NCI-H2081 (cell line): ENCODE results near the gene VPS35.
"Not testable (repeated sequence)": the region's sequence is repeated elsewhere in the genome, so short reads cannot be mapped to it uniquely, and the experiment has no call there.

Experiments
- DNase-seq, 2 experiments: peaks; one replicate each; lab custom pipeline; 2025; lab: John Stamatoyannopoulos, UW

The VPS35 gene

GRCh38 chr16:46712911-46713310, 23.9 kb upstream of the VPS35 start:
- DNase-seq = no peak

GRCh38 chr16:46711106-46712058, 22.4 kb upstream of the VPS35 start:
- no peak for DNase-seq

DNA sequence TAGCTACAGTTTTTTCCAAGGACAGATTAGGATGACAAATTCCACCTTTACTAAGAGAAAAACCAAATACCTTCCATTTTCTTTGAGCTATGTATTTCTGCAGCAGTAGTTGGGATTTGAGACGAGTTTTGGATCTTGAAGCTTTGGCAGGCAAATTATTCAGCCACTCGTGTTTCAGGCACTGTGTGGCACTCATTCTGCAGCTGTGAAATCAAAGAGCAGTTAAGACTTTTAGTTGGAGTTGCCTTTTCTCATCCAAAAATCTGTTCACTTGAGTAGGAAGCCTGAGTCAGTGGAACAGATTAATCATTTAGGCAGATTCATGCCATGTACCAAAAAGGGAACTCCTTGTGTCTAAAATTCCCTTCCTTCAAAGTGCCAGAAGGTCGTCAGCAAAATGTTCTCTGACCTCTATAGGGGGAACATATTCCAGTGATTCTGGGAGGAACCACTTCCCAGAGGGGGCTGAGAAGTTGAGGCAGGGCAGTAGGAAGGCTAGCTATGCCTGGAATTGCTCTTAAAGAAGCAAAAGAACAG, 20.6 kb upstream of the VPS35 start:
- DNase-seq = no peak

- no peak for DNase-seq
These were observed 17.7 kb upstream of the VPS35 start for GRCh38 chr16:46706642-46707041.

GRCh38 chr16:46702030-46702429, 13.1 kb upstream of the VPS35 start:
- no peak for DNase-seq

DNA sequence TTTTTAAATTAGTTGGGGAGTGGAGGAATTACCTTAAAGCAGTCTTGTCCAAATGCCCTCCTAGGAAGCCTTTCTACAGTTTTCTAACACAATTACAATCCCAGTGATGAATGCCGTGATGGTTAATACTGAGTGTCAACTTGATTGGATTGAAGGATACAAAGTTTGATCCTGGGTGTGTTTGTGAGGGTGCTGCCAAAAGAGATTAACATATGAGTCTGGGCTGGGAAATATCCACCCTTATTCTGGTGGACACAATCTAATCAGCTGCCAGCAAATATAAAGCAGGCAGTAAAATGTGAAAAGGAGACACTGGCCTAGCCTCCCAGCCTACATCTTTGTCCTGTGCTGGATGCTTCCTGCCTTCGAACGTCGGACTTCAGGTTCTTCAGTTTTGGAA, 12.6 kb upstream of the VPS35 start:
- DNase-seq = no peak

GRCh38 chr16:46700048-46700447, 11.1 kb upstream of the VPS35 start:
- DNase-seq = no peak

DNA sequence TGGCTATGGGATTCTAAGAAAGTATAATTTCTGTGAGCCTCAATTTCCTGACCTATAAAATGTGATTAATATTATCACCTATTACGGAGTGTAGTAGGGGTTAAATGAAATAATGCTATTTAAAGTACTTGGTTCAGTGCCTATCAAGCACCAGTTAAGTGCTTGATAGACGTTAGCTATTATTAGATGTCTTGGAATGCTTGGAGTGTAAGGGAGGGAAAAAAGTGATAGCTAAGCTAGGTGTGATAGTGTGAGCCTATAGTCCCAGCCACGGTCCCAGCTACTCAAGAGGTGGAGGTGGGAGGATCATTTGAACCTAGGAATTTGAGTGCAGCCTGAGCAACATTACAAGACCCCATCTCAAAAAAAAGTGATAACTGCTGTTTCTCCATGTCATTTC, 8.0 kb upstream of the VPS35 start:
- DNase-seq = no peak

- no peak for DNase-seq
These were observed 7.0 kb upstream of the VPS35 start for GRCh38 chr16:46695937-46696336.

DNA sequence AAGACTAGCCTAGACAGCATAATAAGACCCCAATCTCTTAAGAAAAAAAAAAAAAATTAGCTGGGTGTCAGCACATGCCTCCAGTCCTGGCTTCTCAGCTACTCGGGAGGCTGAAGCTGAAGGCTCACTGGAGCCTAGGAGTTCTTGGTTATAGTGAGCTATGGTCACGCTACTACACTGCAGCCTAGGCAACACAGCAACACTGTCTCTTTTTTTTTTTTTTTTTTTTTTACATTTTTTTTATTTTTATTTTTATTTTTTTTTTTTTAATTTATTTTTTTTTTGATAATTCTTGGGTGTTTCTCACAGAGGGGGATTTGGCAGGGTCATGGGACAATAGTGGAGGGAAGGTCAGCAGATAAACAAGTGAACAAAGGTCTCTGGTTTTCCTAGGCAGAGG, 4.6 kb upstream of the VPS35 start:
- DNase-seq = no peak

- DNase-seq = no peak
These were observed 2.7 kb upstream of the VPS35 start for GRCh38 chr16:46691726-46692125.

- no peak for DNase-seq
These were observed 1.6 kb upstream of the VPS35 start for GRCh38 chr16:46690281-46691178.

DNA sequence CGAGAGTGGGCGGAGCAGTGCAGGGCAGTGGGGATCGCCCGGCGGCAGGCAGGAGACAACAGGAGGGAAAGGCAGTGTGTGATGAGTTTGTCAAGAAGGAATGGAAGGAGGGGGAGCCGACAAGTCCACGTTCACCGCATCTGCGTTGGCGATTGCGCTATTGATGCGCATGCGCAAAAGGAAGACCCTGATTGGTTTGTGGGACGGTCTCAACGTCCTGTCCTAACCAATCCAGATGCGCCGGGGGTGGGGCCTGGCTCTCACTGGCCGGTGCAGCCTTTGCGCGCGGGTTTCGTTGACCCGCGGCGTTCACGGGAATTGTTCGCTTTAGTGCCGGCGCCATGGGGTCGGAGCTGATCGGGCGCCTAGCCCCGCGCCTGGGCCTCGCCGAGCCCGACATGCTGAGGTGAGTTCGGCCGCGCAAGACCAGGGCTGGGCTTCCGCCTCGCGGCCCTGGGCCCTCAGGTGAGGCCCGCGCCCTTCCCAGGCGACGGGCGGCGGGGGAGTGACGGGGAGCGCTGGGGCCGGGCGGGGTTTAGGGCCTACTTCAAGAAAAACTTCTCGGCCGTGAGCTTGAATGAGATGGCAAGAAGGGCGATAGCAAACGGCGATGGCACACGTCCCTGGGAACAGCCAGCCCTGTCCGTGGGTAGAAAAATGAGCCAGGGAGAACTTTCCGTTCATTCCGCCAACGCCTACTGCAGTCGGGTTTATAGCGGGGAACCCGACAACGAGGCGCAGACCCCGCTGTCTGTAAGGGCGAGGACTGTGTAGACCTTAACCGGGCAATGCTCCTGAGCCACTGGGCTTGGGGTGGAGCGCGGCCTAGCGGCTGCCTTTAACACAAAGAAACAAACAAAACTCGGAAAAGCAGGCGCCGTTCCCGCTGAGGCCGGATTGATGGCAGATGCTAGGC, 645 bp upstream of the VPS35 start, which contains the start of gene ORC6:
ORC6 (plus strand) TSS at position 295 of the 916 bp plus-strand sequence; CDS start at position 342, 47 bp downstream.
- DNase-seq = peak; percentile 92 to 93

- DNase-seq = no peak
These were observed 801 bp downstream of the VPS35 start for GRCh38 chr16:46688101-46688653.

- no peak for DNase-seq
These were observed 1.5 kb downstream of the VPS35 start for GRCh38 chr16:46687486-46687885.

DNA sequence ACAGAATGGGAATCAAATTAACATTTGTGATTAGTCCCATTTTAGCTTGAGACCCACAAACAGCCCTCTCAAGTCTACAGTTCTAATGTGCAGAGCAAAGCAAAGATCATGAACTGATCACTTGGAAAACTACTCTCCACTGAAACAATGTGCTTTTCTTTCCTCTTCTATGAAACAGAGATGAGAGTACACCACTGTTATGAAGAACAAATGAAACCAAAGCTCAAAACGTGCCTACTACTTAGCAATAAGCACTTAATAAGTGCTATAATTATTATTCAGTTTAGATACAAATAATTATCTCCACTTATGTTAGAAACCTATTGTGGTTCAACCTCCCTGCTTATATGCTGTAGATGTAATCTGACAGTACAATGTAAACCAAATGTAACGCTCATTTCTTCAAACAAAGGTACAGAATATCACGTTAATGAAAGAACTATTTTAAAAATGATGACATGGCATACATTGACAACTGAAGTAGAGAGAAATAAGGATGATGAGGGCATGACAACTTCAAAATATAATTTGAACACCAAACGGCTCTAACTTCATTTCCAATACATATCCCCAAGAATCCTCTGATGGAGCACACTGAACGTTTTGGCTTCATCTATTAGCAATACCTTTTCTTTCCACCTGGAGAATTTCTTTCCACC, 2.0 kb downstream of the VPS35 start:
- no peak for DNase-seq

- not testable (repeated sequence) for DNase-seq
These were observed 7.1 kb downstream of the VPS35 start for GRCh38 chr16:46681867-46682266.

GRCh38 chr16:46677943-46678342, 11.0 kb downstream of the VPS35 start:
- DNase-seq = not testable (repeated sequence)

DNA sequence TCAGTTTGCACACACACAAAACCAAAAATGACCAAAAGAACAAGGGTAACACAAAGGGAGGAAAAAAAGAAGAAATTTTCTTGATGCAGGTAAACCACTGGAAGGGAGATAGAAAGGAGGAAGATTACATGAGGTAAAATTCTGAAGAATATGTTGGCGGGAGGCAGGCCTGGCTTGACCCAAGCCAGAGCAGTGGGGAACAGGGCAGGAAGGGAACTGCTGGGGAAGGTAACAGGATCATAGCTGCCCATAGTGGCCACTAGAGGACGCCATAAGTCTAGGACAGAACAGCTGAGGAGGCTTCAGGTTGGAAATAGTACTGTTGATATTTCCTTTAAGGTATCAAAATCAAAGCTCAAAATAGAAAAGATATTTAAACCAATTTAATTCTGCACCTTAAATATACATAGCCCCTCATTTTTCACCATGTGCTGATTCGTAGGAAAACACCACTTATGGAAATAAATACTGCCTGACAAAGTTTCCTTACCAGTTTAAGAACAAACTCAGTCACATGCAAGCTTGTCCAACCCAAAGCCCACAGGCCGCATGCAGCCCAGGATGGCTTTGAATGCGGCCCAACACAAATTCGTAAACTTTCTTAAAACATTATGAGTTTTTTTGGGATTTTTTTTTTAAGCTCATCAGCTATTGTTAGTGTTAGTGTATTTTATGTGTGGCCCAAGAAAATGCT, 15.5 kb downstream of the VPS35 start:
- peak; percentile 39 to 43 for DNase-seq

- no peak for DNase-seq
These were observed 26.9 kb downstream of the VPS35 start for GRCh38 chr16:46662123-46662522.
